Lower lobe of right lung (tissue), 2 donors: Measurements from ENCODE around the gene MAT1A. TPM values are rescaled to one million over a fixed set of nuclear protein-coding genes. Genes with fewer than 3 reads are reported as not detected.

Source experiments
- ATAC-seq, 2 donors: fragments of 200-7000 bp; cut with Tn5 transposase; one replicate each; pipeline ENCODE4 v1.9.1; 2020 to 2022; ENCODE audit warnings: mild to moderate bottlenecking in 2 of 2, moderate library complexity in 2 of 2
- DNase-seq: peaks from one replicate; pipeline ENCODE4 v3.0.0-alpha.2; 2020
- H3K27ac ChIP-seq: fragments of 200-600 bp; one replicate; pipeline ENCODE4 v1.8.0; 2022
- H3K27me3 ChIP-seq: fragments of 200-600 bp; one replicate; pipeline ENCODE4 v1.8.0; 2022; ENCODE audit warnings: low read depth
- H3K36me3 ChIP-seq: fragments of 200-600 bp; one replicate; pipeline ENCODE4 v1.8.0; 2022; ENCODE audit warnings: mild to moderate bottlenecking
- H3K4me1 ChIP-seq: fragments of 200-600 bp; one replicate; pipeline ENCODE4 v1.8.0; 2022
- H3K4me3 ChIP-seq: fragments of 200-600 bp; one replicate; pipeline ENCODE4 v1.8.0; 2022; ENCODE audit warnings: mild to moderate bottlenecking
- H3K9me3 ChIP-seq: fragments of 200-600 bp; one replicate; pipeline ENCODE4 v1.8.0; 2022
- intact Hi-C: fragments of 100-400 bp; cut with DNase I; formaldehyde crosslinking; loops from one replicate; pipeline ENCODE4 v1.11.0; 2022
- total RNA-seq: library from RNA; stranded (reverse); fragmentation: NEBNext Ultra II Directional; extraction: Animal tissue kit (Norgen Biotek cat#: 25700); gene quantifications from one replicate; pipeline ENCODE4 v1.2.1, GENCODE V29; 2021
- TF ChIP-seq, protein P1 (sequence below): fragments of 200-600 bp; IDR thresholded peaks from one replicate; pipeline ENCODE4 v1.8.0; 2022; ENCODE audit warnings: antibody characterized with exemption, mild to moderate bottlenecking
- donor health status: DM: no; HTN: yes; CAD: no; lungs with severe emphysema.

The MAT1A gene
- total RNA-seq, 1 donor from 2014 or later: 1.0 TPM

DNA sequence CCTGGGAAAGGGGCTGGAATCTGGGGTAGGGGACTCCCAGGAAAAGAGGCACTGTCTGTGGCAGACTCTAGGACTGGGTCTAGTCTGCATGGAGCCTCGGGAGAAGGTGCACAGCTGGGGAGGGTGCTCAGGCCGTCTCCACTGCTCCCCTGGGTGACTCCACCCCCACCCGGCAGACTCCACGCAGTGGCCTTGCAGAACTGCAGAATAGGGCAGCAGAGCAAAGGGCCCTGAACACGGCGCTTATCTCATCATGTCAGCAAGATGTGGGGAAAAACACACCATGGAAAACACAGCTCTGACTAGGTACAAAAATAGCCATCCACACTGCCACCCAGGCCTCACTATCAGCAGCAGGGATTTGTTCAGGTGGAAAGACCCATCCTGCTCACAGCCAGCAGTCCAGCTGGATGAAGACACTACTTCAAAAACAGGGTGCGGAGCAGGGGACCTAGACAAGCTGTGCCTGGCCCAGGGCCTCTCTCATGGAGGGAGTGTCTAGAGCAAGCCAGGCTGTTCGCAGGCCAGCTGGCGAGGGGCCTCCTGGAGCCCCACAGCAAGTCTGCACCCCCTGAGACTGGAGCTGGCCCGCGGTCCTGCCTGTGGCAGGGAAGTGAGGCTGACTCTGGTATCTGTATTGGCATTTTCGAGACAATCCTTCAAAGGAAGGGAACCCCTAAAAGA, 11.7 kb downstream of the MAT1A start:
- H3K9me3 ChIP-seq: no peaks in the 10 kb centered on the region
- intact Hi-C loops: no loop called here
- H3K27ac ChIP-seq: no peak overlapping the region
- no peaks in the 10 kb centered on the region for H3K36me3 ChIP-seq
- H3K4me1 ChIP-seq: no peaks in the 10 kb centered on the region
- DNase-seq (no peak), ATAC-seq (no peak)
- no peak overlapping the region for H3K4me3 ChIP-seq
- TF ChIP-seq, protein P1, sequence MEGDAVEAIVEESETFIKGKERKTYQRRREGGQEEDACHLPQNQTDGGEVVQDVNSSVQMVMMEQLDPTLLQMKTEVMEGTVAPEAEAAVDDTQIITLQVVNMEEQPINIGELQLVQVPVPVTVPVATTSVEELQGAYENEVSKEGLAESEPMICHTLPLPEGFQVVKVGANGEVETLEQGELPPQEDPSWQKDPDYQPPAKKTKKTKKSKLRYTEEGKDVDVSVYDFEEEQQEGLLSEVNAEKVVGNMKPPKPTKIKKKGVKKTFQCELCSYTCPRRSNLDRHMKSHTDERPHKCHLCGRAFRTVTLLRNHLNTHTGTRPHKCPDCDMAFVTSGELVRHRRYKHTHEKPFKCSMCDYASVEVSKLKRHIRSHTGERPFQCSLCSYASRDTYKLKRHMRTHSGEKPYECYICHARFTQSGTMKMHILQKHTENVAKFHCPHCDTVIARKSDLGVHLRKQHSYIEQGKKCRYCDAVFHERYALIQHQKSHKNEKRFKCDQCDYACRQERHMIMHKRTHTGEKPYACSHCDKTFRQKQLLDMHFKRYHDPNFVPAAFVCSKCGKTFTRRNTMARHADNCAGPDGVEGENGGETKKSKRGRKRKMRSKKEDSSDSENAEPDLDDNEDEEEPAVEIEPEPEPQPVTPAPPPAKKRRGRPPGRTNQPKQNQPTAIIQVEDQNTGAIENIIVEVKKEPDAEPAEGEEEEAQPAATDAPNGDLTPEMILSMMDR: no peak
- H3K27me3 ChIP-seq: no peaks in the 10 kb centered on the region

DNA sequence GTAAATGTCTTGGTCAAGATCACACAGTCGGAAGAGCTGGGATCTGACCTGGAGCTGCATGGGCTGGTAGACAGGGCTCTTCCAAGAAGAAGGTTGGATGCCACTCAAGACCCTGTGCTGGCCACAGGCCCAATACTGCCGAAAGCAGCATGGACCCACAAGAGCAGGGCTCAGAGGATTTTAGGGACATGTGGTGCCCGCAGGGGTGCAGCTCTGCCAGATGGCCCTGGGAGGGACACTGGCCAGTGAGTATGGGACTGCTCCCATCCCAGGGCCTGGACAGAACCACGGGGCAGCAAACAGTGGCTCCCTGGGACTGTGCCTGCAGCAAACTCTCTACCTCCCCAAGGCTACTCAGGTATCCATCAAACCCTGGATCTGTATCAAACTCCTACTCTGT, 12.4 kb downstream of the MAT1A start:
- intact Hi-C loops: no loop called here
- Histone ChIP-seq H3K36me3 (no peaks in the 10 kb centered on the region), H3K4me3 (no peak overlapping the region), H3K4me1 (no peaks in the 10 kb centered on the region), H3K9me3 (no peaks in the 10 kb centered on the region), H3K27me3 (no peaks in the 10 kb centered on the region), H3K27ac (no peak overlapping the region)
- TF ChIP-seq, protein P1: no peak
- ATAC-seq (no peak), DNase-seq (no peak)

DNA sequence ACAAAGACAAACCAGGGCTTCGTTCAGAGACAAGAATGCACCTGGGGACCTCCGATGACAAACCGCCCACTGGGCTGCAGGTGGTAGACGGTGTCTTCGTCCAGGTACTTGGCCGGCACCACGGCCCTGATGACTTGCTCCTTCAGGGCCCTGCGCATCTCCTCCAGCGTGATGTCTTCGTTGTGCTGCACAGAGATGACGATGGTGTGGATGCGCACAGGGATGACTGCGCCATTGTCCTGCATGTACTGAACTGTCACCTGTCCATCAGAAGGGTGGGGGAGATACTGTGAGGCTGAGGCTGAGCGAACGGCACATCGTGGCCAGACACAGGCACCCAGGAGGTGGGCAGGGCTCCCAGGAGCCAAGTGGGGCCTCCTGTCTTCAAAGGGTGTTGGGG, 13.1 kb downstream of the MAT1A start:
- no peak for DNase-seq
- H3K36me3 ChIP-seq: no peaks in the 10 kb centered on the region
- no peak overlapping the region for H3K4me3 ChIP-seq
- intact Hi-C loops: no loop called here
- ATAC-seq: no peak
- H3K4me1 ChIP-seq: no peaks in the 10 kb centered on the region
- TF ChIP-seq, protein P1: no peak
- no peaks in the 10 kb centered on the region for H3K27me3 ChIP-seq
- H3K27ac ChIP-seq: no peak overlapping the region
- no peaks in the 10 kb centered on the region for H3K9me3 ChIP-seq

DNA sequence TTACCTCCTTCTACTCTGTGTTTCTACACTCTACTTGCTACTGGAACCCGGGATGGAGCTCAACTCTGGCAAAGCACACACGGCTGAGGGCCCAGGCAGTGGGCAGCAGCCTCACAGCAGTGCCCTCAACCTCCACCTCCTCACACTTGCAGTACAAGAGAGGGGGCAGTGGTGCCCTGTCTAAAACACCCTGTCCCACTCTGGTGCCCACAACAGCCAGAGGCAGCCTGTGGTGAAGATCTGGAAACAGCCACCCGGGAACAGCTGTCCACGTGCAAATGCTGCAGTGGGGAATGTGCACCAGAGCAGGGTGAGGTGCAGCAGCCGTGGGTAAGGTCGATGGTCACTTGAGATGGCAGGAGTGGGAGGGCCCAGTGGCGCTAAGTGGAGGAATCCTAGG, 13.7 kb downstream of the MAT1A start:
- ATAC-seq (no peak), DNase-seq (no peak)
- TF ChIP-seq, protein P1: no peak
- Histone ChIP-seq H3K9me3 (no peaks in the 10 kb centered on the region), H3K36me3 (no peaks in the 10 kb centered on the region), H3K27ac (no peak overlapping the region), H3K4me3 (no peak overlapping the region), H3K27me3 (no peaks in the 10 kb centered on the region), H3K4me1 (no peaks in the 10 kb centered on the region)
- intact Hi-C loops: no loop called here

DNA sequence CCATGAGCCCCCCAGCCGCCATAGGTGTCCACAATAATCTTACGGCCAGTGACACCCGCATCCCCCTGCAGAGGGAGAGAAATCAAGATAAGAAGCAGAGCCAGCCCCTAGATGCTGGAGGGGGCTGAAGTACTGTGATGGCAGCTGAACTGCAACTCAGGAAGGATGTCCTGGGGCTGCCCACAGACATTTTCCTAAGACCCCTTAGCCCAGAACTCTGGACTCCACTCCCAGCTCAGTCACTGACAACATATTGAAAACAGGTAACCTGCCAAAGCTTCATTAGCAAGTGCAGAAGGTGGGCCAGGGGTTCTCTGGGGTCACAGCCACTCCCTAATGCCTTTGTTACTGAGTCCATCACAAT, 14.3 kb downstream of the MAT1A start:
- TF ChIP-seq, protein P1: no peak
- no peaks in the 10 kb centered on the region for H3K4me1 ChIP-seq
- intact Hi-C loops: no loop called here
- no peaks in the 10 kb centered on the region for H3K27me3 ChIP-seq
- H3K36me3 ChIP-seq: no peaks in the 10 kb centered on the region
- H3K9me3 ChIP-seq: no peaks in the 10 kb centered on the region
- no peak for DNase-seq
- H3K4me3 ChIP-seq: no peak overlapping the region
- no peak overlapping the region for H3K27ac ChIP-seq
- ATAC-seq: no peak
